Neural crest cell (in vitro differentiated cells): ENCODE data around the gene TMBIM4. TPM values are rescaled to one million over a fixed set of nuclear protein-coding genes. Genes with fewer than 3 reads are reported as not detected.

Source experiments
- DNase-seq: peaks from one replicate; pipeline ENCODE4 v3.0.0; 2021; ENCODE audit warnings: low read depth, mixed read lengths, low spot score
- H3K27ac Mint-ChIP-seq: one replicate; pipeline ENCODE4 v1.8.0; 2021; ENCODE audit warnings: mild to moderate bottlenecking, mixed read lengths; ENCODE audit not compliant: unreplicated experiment
- H3K27me3 Mint-ChIP-seq: 2 replicates; pipeline ENCODE4 v1.8.0; 2021; ENCODE audit warnings: low read depth, mild to moderate bottlenecking, mixed read lengths
- H3K36me3 Mint-ChIP-seq: 2 replicates; pipeline ENCODE4 v1.8.0; 2021; ENCODE audit warnings: low read depth, mild to moderate bottlenecking, mixed read lengths
- H3K4me1 Mint-ChIP-seq: 2 replicates; pipeline ENCODE4 v1.8.0; 2021; ENCODE audit warnings: mixed read lengths
- H3K4me3 Mint-ChIP-seq: one replicate; pipeline ENCODE4 v1.8.0; 2021; ENCODE audit warnings: mild to moderate bottlenecking, mixed read lengths
- H3K9me3 Mint-ChIP-seq: 2 replicates; pipeline ENCODE4 v1.8.0; 2021; ENCODE audit warnings: mixed read lengths
- total RNA-seq: library from RNA; stranded (reverse); gene quantifications from 2 replicates; pipeline ENCODE4 v1.2.1, GENCODE V29; 2021
- TF ChIP-seq, protein P1 (sequence below): fragments of 200-600 bp; sonication (generic); conservative IDR thresholded peaks from 2 replicates; pipeline ENCODE4 v1.5.0; 2021; ENCODE audit warnings: antibody characterized with exemption, mild to moderate bottlenecking

TMBIM4 gene
- total RNA-seq, 1 donor from 2014 or later = 27.2 TPM

DNA sequence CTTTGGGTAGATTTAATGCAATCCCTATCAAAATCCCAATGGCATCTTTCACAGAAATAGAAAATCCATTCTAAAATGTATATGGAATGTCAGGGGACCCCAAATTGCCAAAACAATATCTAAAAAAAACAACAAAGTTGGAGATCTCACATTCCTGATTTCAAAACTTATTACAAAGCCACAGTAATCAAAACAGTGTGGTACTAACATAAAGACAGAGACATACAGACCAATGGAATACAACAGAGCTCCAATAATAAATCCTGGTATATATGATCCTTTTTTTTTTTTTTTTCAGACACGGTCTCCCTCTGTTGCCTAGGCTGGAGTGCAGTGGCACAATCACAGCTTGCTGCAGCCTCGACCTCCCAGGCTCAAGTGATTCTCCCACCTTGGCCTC, 4.7 kb downstream of the TMBIM4 start:
- H3K4me1 Mint-ChIP-seq = peaks cover 10% of the 10 kb centered on the region
- no peak overlapping the region for H3K4me3 Mint-ChIP-seq
- peaks cover 28% of the 10 kb centered on the region for H3K36me3 Mint-ChIP-seq
- DNase-seq = no peak
- TF ChIP-seq, protein P1, sequence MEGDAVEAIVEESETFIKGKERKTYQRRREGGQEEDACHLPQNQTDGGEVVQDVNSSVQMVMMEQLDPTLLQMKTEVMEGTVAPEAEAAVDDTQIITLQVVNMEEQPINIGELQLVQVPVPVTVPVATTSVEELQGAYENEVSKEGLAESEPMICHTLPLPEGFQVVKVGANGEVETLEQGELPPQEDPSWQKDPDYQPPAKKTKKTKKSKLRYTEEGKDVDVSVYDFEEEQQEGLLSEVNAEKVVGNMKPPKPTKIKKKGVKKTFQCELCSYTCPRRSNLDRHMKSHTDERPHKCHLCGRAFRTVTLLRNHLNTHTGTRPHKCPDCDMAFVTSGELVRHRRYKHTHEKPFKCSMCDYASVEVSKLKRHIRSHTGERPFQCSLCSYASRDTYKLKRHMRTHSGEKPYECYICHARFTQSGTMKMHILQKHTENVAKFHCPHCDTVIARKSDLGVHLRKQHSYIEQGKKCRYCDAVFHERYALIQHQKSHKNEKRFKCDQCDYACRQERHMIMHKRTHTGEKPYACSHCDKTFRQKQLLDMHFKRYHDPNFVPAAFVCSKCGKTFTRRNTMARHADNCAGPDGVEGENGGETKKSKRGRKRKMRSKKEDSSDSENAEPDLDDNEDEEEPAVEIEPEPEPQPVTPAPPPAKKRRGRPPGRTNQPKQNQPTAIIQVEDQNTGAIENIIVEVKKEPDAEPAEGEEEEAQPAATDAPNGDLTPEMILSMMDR = no peak
- peaks cover 16% of the 10 kb centered on the region for H3K9me3 Mint-ChIP-seq
- H3K27me3 Mint-ChIP-seq = no peaks in the 10 kb centered on the region
- no peak overlapping the region for H3K27ac Mint-ChIP-seq

DNA sequence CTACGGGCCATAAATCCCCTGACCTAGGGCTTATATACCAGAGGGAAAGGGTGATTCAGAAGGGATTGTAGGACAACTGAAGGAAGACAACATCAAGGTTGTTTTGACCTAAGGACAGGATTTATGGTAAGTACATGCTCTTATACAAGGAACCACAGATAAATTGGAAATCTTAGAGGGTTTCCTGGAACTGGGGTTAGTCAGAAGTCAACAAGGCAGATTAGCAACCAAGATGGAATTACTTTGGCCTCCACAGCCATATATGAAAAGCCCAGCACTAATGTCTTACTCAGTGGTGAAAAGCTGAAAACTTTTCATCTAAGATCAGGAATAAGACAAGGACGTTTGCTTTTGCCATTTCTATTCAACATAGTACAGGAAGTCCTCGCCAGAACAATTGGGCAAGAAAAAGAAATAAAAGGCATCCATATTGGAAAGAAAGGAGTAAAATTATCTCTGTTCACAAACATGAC, 5.4 kb downstream of the TMBIM4 start:
- Mint-ChIP-seq H3K27ac (no peak overlapping the region), H3K9me3 (peaks cover 22% of the 10 kb centered on the region), H3K4me1 (peaks cover 10% of the 10 kb centered on the region), H3K27me3 (no peaks in the 10 kb centered on the region), H3K4me3 (no peak overlapping the region), H3K36me3 (peaks cover 35% of the 10 kb centered on the region)
- TF ChIP-seq, protein P1 = no peak
- DNase-seq = no peak

DNA sequence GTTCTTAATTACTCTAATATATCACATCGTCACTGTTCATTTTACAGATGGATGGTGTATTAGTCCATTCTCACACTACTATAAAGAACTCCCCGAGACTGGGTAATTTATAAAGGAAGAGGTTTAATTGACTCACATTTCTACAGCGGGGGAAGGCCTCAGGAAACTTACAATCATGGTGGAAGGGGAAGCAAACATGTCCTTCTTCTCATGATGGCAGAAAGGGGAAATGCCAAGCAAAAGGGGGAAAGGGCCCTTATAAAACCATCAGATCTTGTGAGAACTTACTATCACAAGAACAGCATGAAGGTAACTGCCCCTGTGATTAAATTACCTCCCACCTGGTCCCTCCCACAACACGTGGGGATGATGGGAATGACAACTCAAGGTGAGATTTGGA, 6.5 kb downstream of the TMBIM4 start:
- DNase-seq = no peak
- TF ChIP-seq, protein P1 = no peak
- Mint-ChIP-seq H3K27ac (no peak overlapping the region), H3K36me3 (peaks cover 34% of the 10 kb centered on the region), H3K27me3 (no peaks in the 10 kb centered on the region), H3K9me3 (peaks cover 26% of the 10 kb centered on the region), H3K4me1 (peaks cover 6% of the 10 kb centered on the region), H3K4me3 (no peak overlapping the region)

DNA sequence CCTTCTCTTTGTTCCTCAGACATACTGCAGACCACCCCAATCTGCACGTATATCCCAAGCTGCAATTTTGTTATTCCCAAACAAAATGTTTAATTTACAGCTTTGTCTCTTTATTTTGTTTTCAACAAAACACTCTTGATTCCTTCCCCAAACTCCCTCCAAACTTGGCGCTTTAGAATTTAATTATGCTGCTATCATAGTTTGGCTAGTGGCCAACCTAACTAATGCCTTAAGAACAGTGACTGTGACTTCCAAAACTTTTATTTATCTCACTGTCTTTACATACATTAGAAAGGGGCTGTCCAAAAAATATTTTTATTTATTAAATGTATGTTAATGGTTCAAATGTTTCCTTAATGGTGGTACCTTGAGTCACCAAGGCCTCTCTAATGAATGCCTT, 7.1 kb downstream of the TMBIM4 start:
- peaks cover 26% of the 10 kb centered on the region for H3K9me3 Mint-ChIP-seq
- H3K36me3 Mint-ChIP-seq = peaks cover 34% of the 10 kb centered on the region
- no peaks in the 10 kb centered on the region for H3K27me3 Mint-ChIP-seq
- no peak overlapping the region for H3K27ac Mint-ChIP-seq
- H3K4me1 Mint-ChIP-seq = peaks cover 7% of the 10 kb centered on the region
- TF ChIP-seq, protein P1 = no peak
- no peak overlapping the region for H3K4me3 Mint-ChIP-seq
- no peak for DNase-seq

DNA sequence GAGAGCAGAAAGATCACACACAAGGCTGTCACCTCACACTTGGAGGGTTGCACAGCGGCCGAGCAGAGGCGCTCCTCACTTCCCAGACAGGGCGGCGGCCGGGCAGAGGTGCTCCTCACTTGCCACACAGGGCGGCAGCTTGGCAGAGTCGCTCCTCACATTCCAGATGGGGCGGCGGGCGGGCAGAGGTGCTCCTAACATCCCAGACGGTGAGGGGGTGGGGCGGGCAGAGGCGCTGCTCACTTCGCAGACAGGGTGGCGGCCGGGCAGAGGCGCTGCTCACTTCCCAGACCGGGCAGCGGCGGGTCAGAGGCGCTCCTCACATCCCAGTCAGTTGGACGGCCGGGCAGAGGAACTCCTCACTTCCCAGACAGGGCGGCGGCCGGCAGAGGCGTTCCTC, 9.1 kb downstream of the TMBIM4 start:
- Mint-ChIP-seq H3K27ac (no peak overlapping the region), H3K4me1 (peaks cover 11% of the 10 kb centered on the region), H3K4me3 (no peak overlapping the region), H3K36me3 (peaks cover 31% of the 10 kb centered on the region), H3K27me3 (no peaks in the 10 kb centered on the region), H3K9me3 (peaks cover 26% of the 10 kb centered on the region)
- DNase-seq = no peak
- TF ChIP-seq, protein P1 = no peak

DNA sequence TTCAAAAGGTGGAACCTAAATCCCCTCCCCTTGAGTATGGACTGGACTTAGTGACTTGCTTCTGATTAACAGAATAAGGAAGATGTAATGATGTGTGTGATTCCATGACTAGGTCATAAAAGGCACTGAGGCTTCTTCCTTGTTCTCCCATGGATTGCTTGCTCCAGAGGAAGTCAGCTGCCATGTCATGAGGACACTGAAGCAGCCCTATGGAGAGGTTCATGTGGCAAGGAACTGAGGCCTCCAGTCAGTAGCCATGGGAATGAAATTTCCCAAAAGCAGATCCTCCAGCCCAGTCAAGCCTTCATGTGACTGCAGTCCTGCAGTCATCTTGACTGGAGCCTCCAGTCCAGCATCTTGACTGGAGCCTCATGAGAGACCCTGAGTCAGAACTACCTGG, 10.7 kb downstream of the TMBIM4 start:
- Mint-ChIP-seq H3K27me3 (no peaks in the 10 kb centered on the region), H3K4me1 (peaks cover 11% of the 10 kb centered on the region), H3K27ac (no peak overlapping the region), H3K4me3 (no peak overlapping the region), H3K9me3 (peaks cover 15% of the 10 kb centered on the region), H3K36me3 (peaks cover 20% of the 10 kb centered on the region)
- no peak for DNase-seq
- TF ChIP-seq, protein P1 = no peak
